H1 (cell line): Measurements from ENCODE around the gene TPRN. TPM values are rescaled to one million over a fixed set of nuclear protein-coding genes. Genes with fewer than 3 reads are reported as not detected.

Source experiments
- ASH2L ChIP-seq: fragments of 200-600, 300-600 bp; sonication (generic); IDR thresholded peaks from one replicate; pipeline ENCODE4 v1.7.1; 2017; ENCODE audit warnings: low read length
- CEBPB ChIP-seq: IDR thresholded peaks from 2 replicates; pipeline ENCODE4 v1.6.1; 2012; ENCODE audit warnings: low read depth, low read length
- EGR1 ChIP-seq: IDR thresholded peaks from 2 replicates; pipeline ENCODE4 v1.6.1; 2011; ENCODE audit warnings: low read depth, low read length, borderline replicate concordance
- MAX ChIP-seq: IDR thresholded peaks from 2 replicates; pipeline ENCODE4 v1.6.1; 2012; ENCODE audit warnings: inconsistent platforms
- PHF8 ChIP-seq: fragments of 200-600 bp; sonication (generic); conservative IDR thresholded peaks from 2 replicates; pipeline ENCODE4 v1.7.1; 2012; ENCODE audit warnings: low read depth, mild to moderate bottlenecking, inconsistent platforms, low read length, moderate library complexity
- POLR2A ChIP-seq, 2 experiments: IDR thresholded peaks; 1 replicate in 1 of 2; 2 replicates in 1 of 2; pipeline ENCODE4 v1.6.1; 2011; ENCODE audit warnings: low read depth in 2 of 2, low read length in 2 of 2, mild to moderate bottlenecking in 2 of 2; ENCODE audit errors: control extremely low read depth in 1 of 2
- RAD21 ChIP-seq, 2 experiments: IDR thresholded peaks in 1 of 2; conservative IDR thresholded peaks in 1 of 2; 2 replicates each; pipeline ENCODE4 v1.6.1; 2011; ENCODE audit warnings: low read depth in 2 of 2, low read length in 2 of 2, improper control_type of control experiment in 1 of 2, inconsistent platforms in 1 of 2, mild to moderate bottlenecking in 1 of 2, moderate library complexity in 1 of 2
- ZNF274 ChIP-seq: IDR thresholded peaks from 2 replicates; pipeline ENCODE4 v1.7.0; 2012; ENCODE audit warnings: low read length, borderline replicate concordance; ENCODE audit errors: extremely low read depth
- polyA plus RNA-seq, 7 experiments: library from polyadenylated mRNA; depleted of rRNA in 3 of 7; stranded (reverse) in 5 of 7; unstranded in 2 of 7; fragments of >200 nt in 5 of 7; fragments of 200-250 nt in 2 of 7; gene quantifications; 1 replicate in 5 of 7; 2 replicates in 1 of 7; 4 replicates in 1 of 7; pipeline versions ENCODE4 v1.2.1 to v1.2.3, GENCODE V29; 2011 to 2013; ENCODE audit warnings: missing spikeins in 2 of 7, mixed read lengths in 2 of 7
- total RNA-seq: library from RNA; stranded (reverse); fragmentation: NEBNext Ultra II Directional; extraction: Animal tissue kit (Norgen Biotek cat#: 25700); gene quantifications from 2 replicates; pipeline ENCODE4 v1.2.1, GENCODE V29; 2021

Gene TPRN
- total and polyA plus RNA-seq, 2 of the 8 experiments (the other 6 are each of a cell fraction or from before 2014, with no cell fraction given) = 9.7 to 23.2 TPM

DNA sequence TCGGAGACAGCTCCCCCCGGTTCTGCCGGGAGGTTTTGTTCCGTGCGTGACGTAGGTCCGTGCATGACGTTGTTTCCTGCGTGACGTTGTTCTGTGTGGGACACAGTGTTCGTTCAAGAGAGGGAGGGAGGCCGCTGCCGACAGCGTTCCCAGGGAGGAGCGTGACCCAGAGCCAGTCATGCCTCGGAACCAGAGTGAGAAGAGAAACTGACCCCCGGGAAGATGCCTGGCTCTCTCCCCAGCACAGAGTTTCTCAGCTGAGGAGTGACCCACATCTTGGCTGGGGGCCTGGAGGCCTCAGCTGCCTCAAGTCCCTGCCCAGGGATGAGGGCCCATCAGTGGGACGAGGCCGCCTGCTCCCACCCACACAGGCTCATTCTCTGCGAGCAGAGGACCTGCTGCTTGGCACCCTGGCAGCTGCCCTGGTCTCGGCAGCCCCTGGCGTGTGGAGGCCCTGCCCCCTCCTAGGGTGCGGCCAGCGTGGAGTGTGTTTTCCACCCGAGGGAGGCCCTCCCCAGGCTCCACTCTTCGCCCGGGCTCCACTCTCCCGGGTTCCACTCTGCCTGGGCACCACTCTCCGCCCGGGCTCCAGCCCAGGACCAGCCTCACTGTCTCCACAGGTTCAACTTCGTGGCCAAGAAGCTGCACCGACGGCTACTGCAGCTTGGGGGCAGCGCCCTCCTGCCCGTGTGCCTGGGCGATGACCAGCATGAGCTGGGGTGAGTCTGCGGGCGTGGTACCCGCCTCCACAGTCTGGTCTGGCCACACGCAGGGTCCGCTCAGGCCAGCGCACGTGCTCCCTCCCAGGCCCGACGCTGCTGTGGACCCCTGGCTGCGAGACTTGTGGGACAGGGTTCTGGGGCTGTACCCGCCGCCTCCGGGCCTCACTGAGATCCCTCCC lies 12.9 kb upstream of the TPRN start (continued):
- TF ChIP-seq CEBPB (no peak), PHF8 (no peak), MAX (0 out of 2 replicates have a peak, but pooled peaks have one; percentile 29), RAD21 (IDR thresholded peaks at IDR 0.05 in 1 of 2, conservative IDR thresholded peaks at IDR 0.05 in 1 of 2; ENCODE audit: low read depth in 2 of 2, low read length in 2 of 2) (peak; percentile 36 to 51; a peak in 3 of 4 replicates), EGR1 (no peak), ASH2L (no peak), ZNF274 (no peak), POLR2A (IDR thresholded peaks at IDR 0.05; ENCODE audit: control extremely low read depth in 1 of 2, low read depth in 2 of 2, low read length in 2 of 2) (no peak)
- TF ChIP-seq, all 59 proteins: peak for 3
